Cerebellar nuclear complex (tissue), 1 donor: Measurements from ENCODE around the gene MGP.

Experiments
- DNase-seq, 2 experiments: peaks; one replicate each; lab custom pipeline; 2025; lab: John Stamatoyannopoulos, UW

Gene MGP

DNA sequence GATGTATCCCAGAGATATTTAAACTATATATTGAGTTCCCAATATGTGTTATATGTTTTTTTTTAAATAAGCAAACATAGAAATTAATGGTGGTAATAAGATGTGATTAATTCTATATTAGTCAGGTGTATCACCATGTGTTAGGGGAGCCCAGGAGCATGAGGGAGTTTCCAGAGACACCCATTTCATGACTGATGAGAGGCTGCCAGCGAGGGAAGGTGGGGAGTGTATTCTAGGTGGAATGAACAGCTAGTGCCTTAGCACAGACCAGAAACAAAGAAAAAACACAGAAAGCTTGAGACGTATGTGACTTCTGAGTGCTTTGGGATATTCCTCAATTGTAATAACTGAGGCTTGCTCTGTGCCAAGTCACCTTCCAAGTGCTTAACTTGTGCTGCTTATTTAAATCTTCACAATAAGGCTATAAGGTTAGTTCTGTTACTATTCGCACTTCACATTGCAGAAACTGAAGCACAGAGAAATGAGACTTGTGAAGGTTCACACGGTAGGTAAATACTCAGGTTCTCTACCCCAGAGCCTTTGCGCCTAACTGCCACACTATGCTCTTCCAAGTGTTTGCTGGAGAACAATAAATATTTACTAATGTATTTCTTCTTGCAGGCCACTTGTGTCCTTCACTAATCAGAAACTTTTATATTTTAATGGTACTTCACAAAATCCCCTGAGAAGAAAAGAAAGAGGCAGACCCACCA lies 17.9 kb upstream of the MGP start:
- DNase-seq = no peak

DNA sequence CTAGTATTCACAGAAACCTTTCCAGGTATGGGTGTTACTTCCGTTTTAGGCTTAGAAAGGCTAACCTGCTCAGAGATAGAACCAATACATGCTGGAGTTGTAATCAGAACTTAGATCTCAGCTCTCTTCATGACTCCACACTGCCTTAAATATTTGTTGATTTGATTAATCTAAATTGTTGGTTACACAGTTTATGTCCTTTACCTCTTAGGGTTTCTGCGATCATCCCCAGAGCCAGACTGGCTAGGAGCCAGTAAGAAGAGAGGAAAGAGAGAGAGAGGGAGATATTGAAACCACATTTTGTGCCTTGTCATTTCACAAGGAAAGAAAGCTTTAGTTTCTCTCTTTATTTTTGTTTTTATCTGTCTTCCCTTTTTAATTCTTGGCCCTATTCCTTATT lies 16.8 kb upstream of the MGP start:
- DNase-seq = no peak

DNA sequence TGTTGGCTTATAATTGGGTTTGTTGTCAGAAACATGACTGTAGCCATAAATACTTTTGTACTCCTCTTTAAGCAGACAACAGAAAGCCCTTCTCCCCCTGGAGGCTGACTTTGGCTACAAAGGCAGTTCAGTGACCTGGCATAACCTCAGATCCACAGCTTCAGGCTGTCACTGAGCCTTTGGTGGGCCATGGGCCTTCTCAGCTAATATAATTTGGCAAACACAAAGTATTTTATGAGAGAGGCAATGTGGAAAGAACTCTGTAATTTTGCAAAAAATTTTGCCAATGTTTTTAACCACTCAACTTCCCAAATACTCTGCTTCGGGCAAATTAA lies 15.5 kb upstream of the MGP start:
- no peak for DNase-seq

DNA sequence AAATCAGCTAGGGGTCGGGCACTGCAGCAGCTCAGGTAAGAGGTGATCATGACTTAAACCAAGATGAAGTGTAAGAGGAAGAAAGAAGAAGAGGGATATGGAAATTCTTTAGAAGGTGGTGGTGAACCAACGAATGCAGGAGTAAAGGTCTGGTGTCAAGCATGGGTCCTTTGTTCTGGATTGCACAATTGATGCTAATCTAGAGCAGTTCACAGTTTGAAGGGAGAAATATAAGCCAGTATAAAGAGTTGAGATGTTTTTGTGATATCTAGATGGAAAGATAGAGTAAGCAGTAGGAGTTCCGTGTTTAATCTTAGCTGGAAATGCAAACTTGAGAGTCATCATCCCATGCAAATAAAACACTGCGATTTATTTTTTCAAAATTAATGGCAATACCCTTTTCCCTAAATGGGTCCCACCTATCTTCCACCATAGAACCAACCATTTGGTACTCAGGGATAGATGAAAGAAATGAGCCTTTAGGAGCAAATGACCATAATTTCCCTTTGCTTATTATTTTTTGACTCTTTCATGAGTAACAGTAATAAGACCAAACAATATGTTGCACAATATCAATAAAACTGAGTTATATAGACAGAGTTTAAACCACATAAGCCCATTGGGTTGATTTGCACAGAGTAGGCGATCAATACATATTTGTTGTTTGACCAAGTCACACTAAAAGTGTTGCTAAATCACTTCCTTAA lies 15.0 kb upstream of the MGP start:
- DNase-seq = no peak

DNA sequence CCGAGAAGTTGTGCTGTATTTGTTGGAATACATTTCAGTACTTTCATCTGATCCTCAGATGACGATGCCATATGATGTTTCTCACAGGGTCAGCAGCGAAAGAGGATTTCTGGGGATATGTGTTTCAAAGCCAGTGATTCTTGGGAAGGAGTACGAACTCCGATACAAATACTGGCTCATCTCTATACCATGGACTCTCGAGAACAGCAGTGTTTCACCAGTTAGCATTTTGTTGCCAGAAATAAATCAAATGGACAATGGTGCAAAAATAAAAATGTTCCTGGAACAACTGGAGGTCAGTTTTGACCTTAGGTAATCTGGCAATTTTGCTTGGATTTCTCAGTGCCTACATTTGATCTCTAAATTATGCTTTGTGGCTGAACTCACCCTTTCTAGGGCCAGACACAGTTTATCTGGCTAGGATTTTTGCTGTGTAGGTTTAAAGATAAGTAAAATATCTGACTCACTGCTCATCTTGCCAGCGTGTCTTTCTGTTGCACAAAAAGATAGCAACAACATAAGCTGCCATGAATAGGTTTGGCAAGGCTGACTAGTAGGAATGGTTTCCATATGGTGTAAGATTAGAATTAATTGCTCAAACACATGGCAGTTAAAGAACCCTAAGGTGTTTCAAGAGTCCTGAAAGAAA lies 11.0 kb upstream of the MGP start:
- DNase-seq = peak in 1 of 2 experiments; percentile 39

DNA sequence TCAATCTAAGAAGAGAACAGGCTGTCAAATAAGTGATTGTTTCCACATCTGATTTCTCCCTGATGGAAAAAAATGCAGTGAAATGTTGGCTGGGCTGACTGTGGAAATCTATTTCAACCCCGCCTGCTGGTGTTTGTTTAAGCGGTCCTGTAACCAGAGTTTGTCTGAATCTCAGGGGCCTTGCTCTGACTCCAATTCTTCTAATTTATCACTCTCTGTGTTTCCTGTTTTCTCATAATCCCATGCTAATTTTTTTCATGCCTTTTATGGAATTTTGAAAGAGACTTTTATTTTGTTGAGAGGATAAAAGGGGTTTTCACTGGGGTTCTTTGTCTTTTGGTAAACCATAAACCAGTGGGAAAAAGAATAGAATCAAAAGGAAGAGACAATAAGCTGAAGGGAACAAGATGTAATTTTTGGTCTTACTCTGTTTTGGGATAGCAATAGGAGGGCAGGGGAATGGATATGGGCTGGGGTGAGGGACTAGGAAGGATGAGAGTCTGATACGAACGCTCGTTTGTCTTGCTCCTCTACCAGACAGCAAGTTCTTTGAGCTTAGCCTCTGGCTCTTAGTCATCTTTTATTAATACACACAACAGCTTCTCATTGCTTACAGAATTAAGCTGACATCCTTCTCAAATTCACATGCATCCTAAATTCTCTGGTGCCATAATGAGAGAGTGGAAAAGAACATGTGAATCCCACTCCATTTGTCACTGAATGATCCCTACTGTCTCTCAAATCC lies 8.0 kb upstream of the MGP start:
- DNase-seq = no peak

DNA sequence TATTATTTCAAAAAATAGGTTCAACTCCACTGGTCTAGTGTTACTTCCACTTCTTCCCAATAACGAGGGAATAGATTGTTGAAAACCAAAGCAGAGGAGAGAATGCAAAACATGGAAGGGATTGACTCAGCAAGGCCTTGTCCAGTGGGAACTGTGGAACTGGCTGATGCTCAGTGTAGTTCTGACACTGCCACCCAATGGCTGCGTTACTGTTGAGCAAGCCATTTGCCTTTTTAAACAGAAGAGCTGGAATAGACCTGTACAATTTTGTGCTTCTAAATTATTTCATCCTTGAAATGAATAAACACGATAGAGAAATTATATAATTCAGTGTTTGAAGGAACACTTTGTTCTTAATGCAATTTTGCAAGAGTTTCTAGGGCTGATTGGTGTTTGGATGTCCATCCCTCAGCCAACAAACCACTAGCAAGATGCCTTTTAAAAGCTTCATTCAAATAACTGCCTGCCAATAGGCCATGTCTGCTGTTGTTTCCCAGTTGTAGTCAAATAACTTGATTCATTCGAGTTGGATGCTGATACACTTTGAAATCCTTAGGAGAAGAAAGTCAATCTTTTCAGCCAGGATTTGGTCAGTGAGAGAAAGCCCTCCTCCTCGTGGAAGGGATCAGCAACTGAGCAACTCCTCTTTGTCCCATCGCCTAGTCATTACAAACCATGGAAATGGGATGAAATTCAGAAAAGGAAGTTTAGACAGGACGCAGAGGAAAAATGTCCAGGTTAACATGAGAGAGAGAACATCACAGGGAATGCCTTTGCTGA lies 7.3 kb upstream of the MGP start:
- no peak for DNase-seq

DNA sequence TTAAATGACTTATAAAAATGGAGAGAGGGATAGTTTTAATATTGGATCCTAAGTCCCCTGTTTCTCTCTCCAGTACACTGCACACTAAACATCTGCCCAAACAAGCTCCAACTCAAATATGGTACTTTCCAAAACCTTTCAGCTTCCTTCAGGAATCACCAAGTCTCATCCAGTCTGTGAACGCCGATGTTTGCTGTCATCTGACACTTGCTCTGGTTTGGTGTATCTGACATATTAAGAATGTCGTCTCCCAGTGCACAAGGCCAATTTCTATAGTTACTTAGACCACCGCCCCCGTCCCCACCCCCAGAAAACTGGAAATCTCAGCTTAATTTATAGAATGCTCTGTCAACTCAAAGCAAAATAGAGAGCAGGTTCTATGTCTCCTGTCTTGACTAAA lies 5.0 kb upstream of the MGP start:
- no peak for DNase-seq

DNA sequence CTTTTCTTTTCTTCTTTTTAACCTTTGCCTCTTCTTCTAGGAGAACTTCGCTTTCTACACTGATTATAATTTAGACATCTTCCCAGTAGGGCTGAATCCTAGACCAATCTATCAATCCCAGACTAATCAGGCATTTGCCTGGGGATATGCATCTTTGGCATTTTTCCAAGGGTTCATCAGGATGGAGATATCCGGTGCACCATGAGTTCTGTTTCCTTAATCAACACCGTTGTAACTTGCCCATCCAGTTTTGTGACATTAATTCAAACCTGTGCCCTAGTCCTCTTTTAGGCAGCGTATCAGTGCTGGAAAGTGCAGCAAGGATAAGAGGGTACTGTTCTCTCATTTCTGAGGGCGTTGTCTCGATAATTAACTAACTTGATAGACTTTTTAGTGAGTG lies 617 bp upstream of the MGP start:
- no peak for DNase-seq

DNA sequence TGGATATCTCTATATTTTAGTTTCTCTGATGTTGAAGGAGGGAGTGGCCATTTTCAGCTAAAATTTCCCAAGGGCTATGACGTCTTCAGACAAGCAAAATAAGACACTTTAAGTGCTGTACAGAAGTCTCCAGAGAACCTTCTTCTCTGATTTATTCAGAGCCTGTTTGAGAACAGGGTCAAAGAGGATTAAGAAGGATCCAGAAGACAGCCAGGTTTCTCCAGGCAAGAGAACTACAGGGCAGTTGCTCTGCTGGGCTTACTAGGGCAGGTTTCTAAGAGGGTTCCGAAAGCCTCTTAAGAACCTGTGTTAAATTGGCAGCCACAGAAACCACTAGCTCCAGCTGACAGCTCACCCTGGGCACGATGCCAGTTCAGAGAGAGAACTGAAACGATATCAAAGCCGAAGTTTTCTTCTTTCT lies 1.2 kb downstream of the MGP start:
- DNase-seq = peak in 1 of 2 experiments; percentile 36

DNA sequence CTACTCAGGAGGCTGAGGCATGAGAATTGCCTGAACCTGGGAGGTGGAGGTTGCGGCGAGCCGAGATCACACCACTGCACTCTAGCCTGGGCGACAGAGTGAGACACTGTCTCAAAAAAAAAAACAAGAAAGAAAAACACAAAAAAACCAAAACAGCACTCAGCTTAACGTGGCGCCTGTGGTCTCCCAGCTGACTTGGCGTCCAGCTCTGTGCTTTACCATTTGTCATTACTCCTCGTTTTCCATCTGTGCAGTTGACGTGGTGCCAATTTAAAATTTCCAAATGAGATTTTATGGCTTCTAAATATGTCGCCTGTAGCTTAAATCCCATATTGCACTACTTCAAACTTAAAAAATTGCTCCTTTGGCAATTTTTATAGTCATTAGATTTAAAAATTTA lies 2.0 kb downstream of the MGP start:
- DNase-seq = peak in 1 of 2 experiments; percentile 43

DNA sequence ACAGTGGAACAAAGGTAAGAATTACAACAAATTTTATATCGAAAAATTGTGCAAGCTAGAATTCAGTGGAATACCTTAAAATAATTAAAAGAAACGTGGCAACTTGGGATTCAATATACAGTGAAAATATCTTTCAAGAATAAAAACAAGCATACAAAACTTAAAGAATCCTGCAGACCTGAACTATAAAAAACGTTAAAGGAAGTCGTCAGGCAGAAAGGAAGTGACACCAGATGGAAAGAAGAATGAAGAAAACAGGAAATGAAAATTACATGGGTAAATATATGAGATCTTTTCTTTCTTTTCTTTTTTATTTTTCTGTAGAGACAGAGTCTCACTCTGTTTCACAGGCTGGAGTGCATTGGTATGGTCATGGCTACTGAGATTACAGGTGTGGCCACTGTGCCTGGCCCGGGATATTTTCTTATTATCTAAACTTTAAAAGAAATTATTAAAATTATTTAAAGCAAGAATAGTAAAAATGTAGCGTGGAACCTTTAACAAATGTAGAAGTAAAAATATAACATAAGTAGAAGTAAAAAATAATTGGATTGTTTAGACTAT lies 4.7 kb downstream of the MGP start:
- no peak for DNase-seq

DNA sequence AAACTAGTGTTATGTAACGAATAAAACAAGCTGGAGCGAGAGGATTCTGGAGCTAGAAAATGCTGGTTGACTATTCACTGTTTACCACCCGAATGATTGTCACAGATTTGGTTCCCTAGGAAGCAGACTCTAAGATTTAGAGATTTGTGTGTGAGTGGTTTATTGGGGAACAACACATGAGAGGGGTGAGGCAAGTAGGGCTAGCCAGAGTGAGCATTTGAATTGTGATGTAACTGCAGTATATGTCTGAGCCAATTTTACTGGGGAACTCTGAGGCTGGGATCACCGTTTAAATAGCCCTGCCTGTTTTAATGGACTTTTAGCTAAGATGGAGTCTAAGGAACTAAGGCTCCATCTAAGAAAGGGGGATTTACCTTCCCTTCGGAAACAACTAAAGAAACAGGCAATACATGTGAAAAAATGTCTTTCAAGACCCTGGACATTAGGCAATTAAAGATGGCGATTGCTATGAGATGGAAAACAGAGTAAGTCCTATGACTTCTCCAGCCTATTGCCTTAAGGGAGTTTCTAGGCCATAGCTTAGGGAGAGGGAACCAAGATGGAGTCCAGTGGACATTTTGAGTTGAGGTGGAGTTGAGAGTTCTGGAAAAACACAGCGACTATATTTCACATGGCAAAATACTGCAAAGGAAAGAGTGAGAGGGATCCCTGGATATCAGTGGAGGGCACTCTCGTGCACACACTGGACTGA lies 6.3 kb downstream of the MGP start:
- DNase-seq = no peak

DNA sequence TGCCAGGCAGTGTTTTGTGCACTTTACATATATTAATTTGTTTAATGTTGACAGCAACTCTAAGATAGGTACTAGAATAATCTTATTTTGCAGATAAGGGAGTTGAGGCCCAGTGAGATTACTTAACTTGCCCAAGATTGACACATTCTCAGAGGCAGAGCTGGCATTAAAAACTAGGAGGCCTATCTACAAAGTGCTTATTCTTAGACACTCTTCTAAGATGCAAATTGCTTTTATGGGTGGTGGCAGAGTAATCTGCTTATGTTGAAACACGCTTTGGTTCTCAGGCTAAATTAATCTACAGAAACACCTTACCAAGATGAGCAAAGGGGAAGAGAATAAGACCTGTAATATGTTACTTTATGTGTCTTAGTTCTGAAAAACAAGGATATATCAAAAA lies 7.2 kb downstream of the MGP start:
- DNase-seq = no peak

DNA sequence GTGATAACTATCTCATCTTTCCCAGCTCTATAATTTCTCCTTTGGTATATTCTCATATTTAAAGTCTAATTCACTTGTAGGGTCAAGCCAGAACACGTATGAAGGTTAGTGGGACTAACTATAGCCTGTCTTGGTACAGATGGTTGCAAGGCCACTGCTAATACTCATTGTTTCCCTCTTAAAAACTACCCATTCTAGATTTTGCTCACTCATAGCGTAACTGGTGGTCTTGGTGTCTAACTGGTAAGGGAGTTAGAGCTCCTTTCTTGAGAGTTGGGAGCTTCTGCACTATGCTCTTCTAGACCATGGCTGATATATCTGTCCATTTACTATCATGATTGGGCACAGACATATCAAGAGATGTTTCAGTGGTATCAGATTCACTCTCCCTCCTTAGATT lies 8.8 kb downstream of the MGP start:
- no peak for DNase-seq

DNA sequence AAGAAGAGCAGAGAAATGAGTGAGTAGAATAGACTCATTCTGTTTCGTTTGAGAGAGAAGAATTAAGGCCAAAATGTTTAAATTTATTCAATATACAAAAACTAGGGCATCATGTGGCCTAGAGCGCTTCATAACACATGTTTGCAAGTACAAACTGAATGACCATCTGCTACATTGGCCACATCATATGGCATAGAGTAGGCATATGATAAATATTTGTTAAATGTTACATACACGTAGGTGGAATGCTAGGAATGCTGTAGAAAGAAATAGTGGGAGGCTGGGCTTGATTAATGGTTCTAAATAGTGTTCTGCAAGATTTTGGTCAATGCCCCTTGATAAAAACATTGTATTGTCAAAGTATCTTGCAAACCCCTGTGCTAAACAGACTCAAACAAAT lies 10.8 kb downstream of the MGP start:
- peak in 1 of 2 experiments; percentile 35 for DNase-seq

DNA sequence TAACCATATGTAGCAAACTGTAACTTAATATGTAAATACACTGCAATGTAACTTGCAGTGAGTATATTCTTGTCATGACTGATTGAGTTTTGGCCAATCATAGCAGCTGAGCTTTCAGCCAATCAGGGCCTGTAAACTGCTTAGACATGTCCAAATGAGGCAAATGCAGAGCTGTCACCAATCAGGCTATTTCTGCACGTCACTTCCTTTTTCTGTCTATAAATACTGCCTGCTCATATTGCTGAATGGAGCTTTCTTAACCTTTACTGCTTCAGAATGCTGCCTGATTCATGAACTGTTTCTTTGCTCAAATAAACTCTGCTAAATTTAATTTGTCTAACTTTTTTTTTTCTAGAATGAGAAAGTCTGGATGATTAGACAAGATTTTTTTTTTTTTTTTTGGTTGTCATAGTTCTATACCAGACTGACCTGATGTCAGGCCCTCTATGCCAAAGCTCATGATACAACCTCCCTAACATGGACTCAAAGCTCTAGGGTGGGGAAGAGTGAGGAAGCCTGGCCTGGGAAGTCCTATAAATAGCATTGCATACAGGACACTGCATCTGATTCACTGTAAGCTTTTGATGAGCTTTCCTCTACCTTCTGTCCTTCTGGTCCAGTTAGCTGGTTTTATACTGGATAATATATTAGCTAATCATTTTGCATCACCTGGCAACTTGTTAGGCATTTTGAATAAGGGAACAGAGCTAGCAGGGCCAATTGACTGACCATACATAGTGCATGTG lies 12.0 kb downstream of the MGP start:
- DNase-seq = no peak

DNA sequence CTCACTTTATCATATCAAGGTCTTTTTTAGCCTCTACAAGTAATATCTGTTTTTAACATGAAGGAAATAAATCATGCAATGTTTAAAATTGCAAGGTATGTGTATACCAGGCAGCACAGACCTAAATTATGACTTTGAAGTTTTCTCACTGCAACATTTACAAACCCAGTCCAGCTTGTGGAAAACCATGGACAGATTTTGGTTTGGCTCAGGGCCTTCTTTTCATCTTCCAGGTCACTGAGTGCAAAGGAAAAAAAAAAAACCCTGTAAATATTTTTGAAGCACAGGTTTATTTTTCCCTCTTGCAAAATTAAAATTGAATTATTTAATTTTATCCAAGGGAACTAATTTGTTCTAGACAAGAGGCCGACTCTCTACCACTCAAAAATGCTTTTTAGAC lies 13.8 kb downstream of the MGP start:
- DNase-seq = peak; percentile 30 to 41

DNA sequence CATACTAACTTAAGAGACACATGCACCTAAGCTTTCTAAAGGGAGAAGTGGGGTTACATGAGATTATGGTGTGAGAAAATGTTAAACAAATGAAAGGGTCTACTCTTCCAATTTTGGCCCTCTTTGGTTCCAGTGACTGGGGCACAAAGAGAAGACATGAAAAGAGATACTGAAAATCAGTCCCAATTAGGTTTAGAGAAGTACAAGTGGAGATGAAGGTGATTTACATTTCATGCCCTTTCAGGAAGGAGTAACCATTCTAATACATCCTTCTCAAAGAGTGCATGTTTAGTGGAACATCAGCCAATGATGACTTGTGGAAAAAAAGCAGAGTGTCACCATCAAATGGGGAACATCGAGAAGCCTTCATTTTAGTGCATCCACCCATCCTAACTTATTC lies 14.4 kb downstream of the MGP start:
- DNase-seq = no peak

DNA sequence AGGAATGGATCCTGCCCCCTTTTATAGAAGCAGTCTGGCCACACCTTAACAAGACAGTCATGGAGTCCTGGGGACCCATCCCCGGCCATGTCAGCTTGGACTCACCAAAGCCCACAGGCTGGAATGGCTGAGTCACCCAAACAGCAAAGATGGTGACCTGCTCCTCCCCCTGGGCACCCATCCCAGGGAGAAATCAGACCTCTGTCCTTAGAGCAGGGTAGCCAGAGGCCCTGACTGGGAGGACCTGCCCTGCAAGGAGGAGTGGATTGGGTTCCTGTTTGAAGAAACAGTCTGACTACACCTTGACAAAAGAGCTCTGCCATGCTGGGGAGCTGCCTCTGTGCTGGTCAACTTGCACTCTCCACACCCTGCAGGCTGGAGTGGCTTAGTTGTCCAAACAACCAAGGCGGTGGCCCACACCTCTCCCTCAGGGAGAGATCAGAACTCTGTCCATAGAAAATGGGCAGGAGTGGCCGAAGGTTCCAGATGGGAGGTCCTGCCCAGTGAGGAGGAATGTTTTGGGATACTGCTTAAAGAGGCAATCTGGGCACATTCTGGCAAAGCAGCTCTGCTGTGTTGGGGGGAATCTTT lies 16.6 kb downstream of the MGP start:
- no peak for DNase-seq
